Adrenal gland (tissue), 12 donors: ENCODE results near the gene DNAJC27. TPM values are rescaled to one million over a fixed set of nuclear protein-coding genes. Genes with fewer than 3 reads are reported as not detected.

Source experiments
- DNase-seq, 7 donors: peaks; one replicate each; pipeline ENCODE4 v3.0.0-alpha.2; 2019 to 2020
- H3K27ac ChIP-seq, 5 donors: fragments of 200-600 bp; sonication (generic) in 4 of 5; 1 replicate in 3 of 5; 2 replicates in 2 of 5; pipeline versions ENCODE4 v1.5.1 to v1.8.0; 2016 to 2020; ENCODE audit warnings: mild to moderate bottlenecking in 1 of 5
- H3K27me3 ChIP-seq: fragments of 200-600 bp; 2 replicates; pipeline ENCODE4 v1.8.0; 2021
- H3K36me3 ChIP-seq, 2 donors: fragments of 200-600 bp; replicated peaks in 1 of 2; 1 replicate in 1 of 2; 2 replicates in 1 of 2; pipeline versions ENCODE4 v1.5.1 to v1.8.0; 2018 to 2022
- H3K4me1 ChIP-seq, 2 donors: fragments of 200-600 bp; replicated peaks in 1 of 2; 1 replicate in 1 of 2; 2 replicates in 1 of 2; pipeline versions ENCODE4 v1.5.1 to v1.8.0; 2018 to 2021
- H3K4me3 ChIP-seq, 4 donors: fragments of 200-600 bp; sonication (generic) in 3 of 4; one replicate each; pipeline ENCODE4 v1.5.1; 2016 to 2018
- H3K9me3 ChIP-seq, 3 donors: fragments of 200-600 bp; sonication (generic) in 1 of 3; replicated peaks in 1 of 3; 1 replicate in 2 of 3; 2 replicates in 1 of 3; pipeline versions ENCODE4 v1.5.1 to v1.8.0; 2016 to 2021
- CTCF ChIP-seq, 6 experiments: fragments of 450-650 bp in 4 of 6; fragments of 200-600 bp in 2 of 6; sonication (generic) in 1 of 6; IDR thresholded peaks; 1 replicate in 5 of 6; 2 replicates in 1 of 6; pipeline versions ENCODE4 v1.5.1 to v1.8.0; 2016 to 2021; ENCODE audit warnings: antibody characterized with exemption in 6 of 6, mild to moderate bottlenecking in 2 of 6, moderate library complexity in 1 of 6
- POLR2A ChIP-seq, 2 donors: fragments of 450-650 bp; IDR thresholded peaks; one replicate each; pipeline ENCODE4 v1.6.1; 2017; ENCODE audit warnings: antibody characterized with exemption in 2 of 2, mild to moderate bottlenecking in 2 of 2, moderate library complexity in 1 of 2
- WGBS, 4 donors: extraction: QIAGEN DNeasy Blood & Tissue Kit in 2 of 4; methylation state at CpG; one replicate each; pipeline versions ENCODE4 v1.1.5 to v1.1.7; 2013 to 2017; 5-methylcytosine and 5-hydroxymethylcytosine counted together
- intact Hi-C, 2 donors: fragments of 100-400 bp; cut with DNase I; formaldehyde crosslinking; loops; one replicate each; pipeline versions ENCODE4 v1.14.1 to v1.15.0; 2022 to 2023
- polyA plus RNA-seq, 3 donors: library from polyadenylated mRNA; stranded (reverse); fragments of 200-250 nt in 2 of 3; fragments of 350-450 nt in 1 of 3; fragmentation: Illumina TruSeq in 1 of 3; extraction: RNeasy Lipid Tissue Mini Kit (QIAGEN cat#74804) in 1 of 3; gene quantifications; one replicate each; pipeline ENCODE4 v1.2.3, GENCODE V29; 2013 to 2014
- total RNA-seq, 9 donors: library from RNA; depleted of rRNA in 4 of 9; stranded (reverse); fragments of >200 nt in 4 of 9; fragments of 120-200 nt in 1 of 9; fragmentation: NEBNext Ultra II Directional in 1 of 9; extraction: Animal tissue kit (Norgen Biotek cat#: 25700) in 1 of 9; gene quantifications; one replicate each; pipeline versions ENCODE4 v1.1.0 to v1.2.4, GENCODE V29; 2013 to 2023
- donor health status: healthy with polysubstance abuse.
- donor health status: Bipolar disorder and iron deficiency.
- donor health status: DM: yes; HTN: yes; CAD: no.
- donor health status: DM: no; HTN: no; CAD: no.
- donor health status: DM: no; HTN: no; CAD: no.
- donor health status: DM: yes; HTN: yes; CAD: no.

DNAJC27 gene
- total and polyA plus RNA-seq, 12 donors = 1.9 to 10.8 (median 6.7) TPM

- TF ChIP-seq CTCF (IDR thresholded peaks at IDR 0.05) = no peak
- Histone ChIP-seq H3K9me3 (no peaks in the 10 kb centered on the region), H3K4me1 (peaks cover 0 to 5% of the 10 kb centered on the region in 2 donors), H3K27ac (no peak overlapping the region), H3K36me3 (peaks cover 0 to 2% of the 10 kb centered on the region in 2 donors), H3K27me3 (no peaks in the 10 kb centered on the region), H3K4me3 (no peak overlapping the region)
- intact Hi-C loops = no loop called here
- DNase-seq = peak in 3 of 7 donors; percentile 31 to 40 (median 34)
- WGBS, 4 donors = 59 to 70% (median 64%) methylated on average over 3 to 4 of the region's 4 CpGs
These were observed 56.0 kb downstream of the DNAJC27 start for GRCh38 chr2:24915796-24916195.

- no peak overlapping the region for H3K27ac ChIP-seq
- H3K27me3 ChIP-seq = no peaks in the 10 kb centered on the region
- no peaks in the 10 kb centered on the region for H3K9me3 ChIP-seq
- intact Hi-C loops = no loop called here
- no peak for DNase-seq
- no peak overlapping the region for H3K4me3 ChIP-seq
- peaks cover 0 to 5% of the 10 kb centered on the region in 2 donors for H3K4me1 ChIP-seq
- WGBS, 4 donors = 86 to 92% (median 89%) methylated on average over 7 to 8 of the region's 8 CpGs
- peaks cover 0 to 2% of the 10 kb centered on the region in 2 donors for H3K36me3 ChIP-seq
- no peak for TF ChIP-seq POLR2A (IDR thresholded peaks at IDR 0.05)
- TF ChIP-seq CTCF (IDR thresholded peaks at IDR 0.05) = no peak
These were observed 56.6 kb downstream of the DNAJC27 start for GRCh38 chr2:24915175-24915574.

- Histone ChIP-seq H3K27me3 (no peaks in the 10 kb centered on the region), H3K4me1 (peaks cover 0 to 5% of the 10 kb centered on the region in 2 donors), H3K27ac (no peak overlapping the region), H3K4me3 (no peak overlapping the region), H3K36me3 (peaks cover 0 to 2% of the 10 kb centered on the region in 2 donors), H3K9me3 (no peaks in the 10 kb centered on the region)
- WGBS, 4 donors = 81 to 85% (median 85%) methylated on average over 4 to 5 of the region's 5 CpGs
- no peak for DNase-seq
- intact Hi-C loops = no loop called here
- TF ChIP-seq CTCF (IDR thresholded peaks at IDR 0.05) (no peak), POLR2A (IDR thresholded peaks at IDR 0.05) (no peak)
These were observed 57.0 kb downstream of the DNAJC27 start for GRCh38 chr2:24914713-24915112.

GRCh38 chr2:24913911-24914310 lies 57.8 kb downstream of the DNAJC27 start:
- 81 to 95% (median 89%) methylated on average over 7 to 9 of the region's 9 CpGs for WGBS, 4 donors
- intact Hi-C loops = no loop called here
- Histone ChIP-seq H3K36me3 (peaks cover 0 to 2% of the 10 kb centered on the region in 2 donors), H3K4me1 (peaks cover 0 to 5% of the 10 kb centered on the region in 2 donors), H3K27me3 (no peaks in the 10 kb centered on the region), H3K9me3 (no peaks in the 10 kb centered on the region), H3K4me3 (no peak overlapping the region), H3K27ac (peak overlapping the region in 1 of 5 donors; percentile 20)
- DNase-seq = no peak
- TF ChIP-seq CTCF (IDR thresholded peaks at IDR 0.05) = no peak
- no peak for TF ChIP-seq POLR2A (IDR thresholded peaks at IDR 0.05)
